Skeletal muscle satellite cell (primary cell): ENCODE data around the gene TDRD9.

Experiments
- H3K27me3 ChIP-seq: 2 replicates; pipeline ENCODE4 v1.7.0; 2013; ENCODE audit warnings: low read length; ENCODE audit not compliant: control insufficient read depth, insufficient read depth
- H3K36me3 ChIP-seq: 2 replicates; pipeline ENCODE4 v1.7.0; 2013; ENCODE audit warnings: mild to moderate bottlenecking, control low read depth, low read length; ENCODE audit not compliant: insufficient read depth
- H3K4me1 ChIP-seq: 2 replicates; pipeline ENCODE4 v1.7.0; 2013; ENCODE audit warnings: low read length; ENCODE audit not compliant: control insufficient read depth, insufficient read depth
- H3K4me2 ChIP-seq: 2 replicates; pipeline ENCODE4 v1.7.0; 2013; ENCODE audit warnings: mild to moderate bottlenecking, low read length
- H3K4me3 ChIP-seq: 2 replicates; pipeline ENCODE4 v1.7.0; 2013; ENCODE audit warnings: low read length
- H3K9ac ChIP-seq: 2 replicates; pipeline ENCODE4 v1.7.0; 2013; ENCODE audit warnings: mild to moderate bottlenecking, low read depth, low read length, moderate library complexity
- H3K9me3 ChIP-seq: replicated peaks from 2 replicates; pipeline ENCODE4 v1.7.0; 2013; ENCODE audit warnings: mild to moderate bottlenecking, control low read depth, low read length

Gene TDRD9

GRCh38 chr14:104019806-104020205 lies 91.5 kb downstream of the TDRD9 start:
- Histone ChIP-seq H3K36me3 (no peaks in the 10 kb centered on the region), H3K4me3 (no peak overlapping the region), H3K4me1 (no peaks in the 10 kb centered on the region), H3K27me3 (peaks cover 30% of the 10 kb centered on the region), H3K4me2 (no peak overlapping the region), H3K9me3 (no peaks in the 10 kb centered on the region), H3K9ac (no peak overlapping the region)

- Histone ChIP-seq H3K4me3 (no peak overlapping the region), H3K27me3 (peaks cover 25% of the 10 kb centered on the region), H3K9ac (no peak overlapping the region), H3K9me3 (no peaks in the 10 kb centered on the region), H3K4me2 (no peak overlapping the region), H3K4me1 (no peaks in the 10 kb centered on the region), H3K36me3 (no peaks in the 10 kb centered on the region)
Measured at GRCh38 chr14:104020471-104020870, 92.2 kb downstream of the TDRD9 start.

- peaks cover 7% of the 10 kb centered on the region for H3K27me3 ChIP-seq
- H3K9me3 ChIP-seq: no peaks in the 10 kb centered on the region
Measured at GRCh38 chr14:104023325-104024055, 95.2 kb downstream of the TDRD9 start.

GRCh38 chr14:104025534-104025933 lies 97.3 kb downstream of the TDRD9 start:
- Histone ChIP-seq H3K9ac (no peak overlapping the region), H3K36me3 (no peaks in the 10 kb centered on the region), H3K4me1 (no peaks in the 10 kb centered on the region), H3K4me2 (no peak overlapping the region), H3K9me3 (no peaks in the 10 kb centered on the region), H3K27me3 (peaks cover 3% of the 10 kb centered on the region), H3K4me3 (no peak overlapping the region)

More at GRCh38 chr14:104023325-104024055, 95.2 kb downstream of the TDRD9 start:
- Histone ChIP-seq H3K36me3 (no peaks in the 10 kb centered on the region), H3K4me2 (no peak overlapping the region), H3K4me1 (no peaks in the 10 kb centered on the region), H3K4me3 (no peak overlapping the region), H3K9ac (no peak overlapping the region)

GRCh38 chr14:104026024-104026423 lies 97.8 kb downstream of the TDRD9 start:
- Histone ChIP-seq H3K4me1 (no peaks in the 10 kb centered on the region), H3K9me3 (no peaks in the 10 kb centered on the region), H3K9ac (no peak overlapping the region), H3K27me3 (peaks cover 4% of the 10 kb centered on the region), H3K4me3 (no peak overlapping the region), H3K36me3 (no peaks in the 10 kb centered on the region), H3K4me2 (no peak overlapping the region)

GRCh38 chr14:104030958-104031357 lies 102.7 kb downstream of the TDRD9 start:
- Histone ChIP-seq H3K4me1 (no peaks in the 10 kb centered on the region), H3K9ac (no peak overlapping the region), H3K4me2 (no peak overlapping the region), H3K9me3 (no peaks in the 10 kb centered on the region), H3K4me3 (no peak overlapping the region), H3K36me3 (no peaks in the 10 kb centered on the region), H3K27me3 (peaks cover 25% of the 10 kb centered on the region)

- Histone ChIP-seq H3K9ac (no peak overlapping the region), H3K4me3 (no peak overlapping the region), H3K27me3 (peaks cover 27% of the 10 kb centered on the region), H3K4me1 (no peaks in the 10 kb centered on the region), H3K36me3 (no peaks in the 10 kb centered on the region), H3K4me2 (no peak overlapping the region), H3K9me3 (no peaks in the 10 kb centered on the region)
Measured at GRCh38 chr14:104031384-104031783, 103.1 kb downstream of the TDRD9 start.

GRCh38 chr14:104034976-104035699 lies 106.9 kb downstream of the TDRD9 start:
- Histone ChIP-seq H3K36me3 (no peaks in the 10 kb centered on the region), H3K27me3 (peaks cover 51% of the 10 kb centered on the region), H3K4me1 (no peaks in the 10 kb centered on the region), H3K4me3 (no peak overlapping the region), H3K4me2 (no peak overlapping the region), H3K9ac (no peak overlapping the region), H3K9me3 (no peaks in the 10 kb centered on the region)

- no peak overlapping the region for H3K4me3 ChIP-seq
- no peaks in the 10 kb centered on the region for H3K4me1 ChIP-seq
- no peaks in the 10 kb centered on the region for H3K36me3 ChIP-seq
- H3K27me3 ChIP-seq: peaks cover 58% of the 10 kb centered on the region
- no peak overlapping the region for H3K9ac ChIP-seq
- no peaks in the 10 kb centered on the region for H3K9me3 ChIP-seq
- no peak overlapping the region for H3K4me2 ChIP-seq
Measured at GRCh38 chr14:104036212-104036611, 108.0 kb downstream of the TDRD9 start.

- H3K4me2 ChIP-seq: no peak overlapping the region
- no peak overlapping the region for H3K4me3 ChIP-seq
- no peaks in the 10 kb centered on the region for H3K36me3 ChIP-seq
- H3K9ac ChIP-seq: no peak overlapping the region
- H3K4me1 ChIP-seq: no peaks in the 10 kb centered on the region
- peaks cover 64% of the 10 kb centered on the region for H3K27me3 ChIP-seq
- H3K9me3 ChIP-seq: no peaks in the 10 kb centered on the region
Measured at GRCh38 chr14:104037074-104037473, 108.8 kb downstream of the TDRD9 start.

GRCh38 chr14:104037903-104038302 lies 109.6 kb downstream of the TDRD9 start:
- Histone ChIP-seq H3K9me3 (no peaks in the 10 kb centered on the region), H3K4me1 (no peaks in the 10 kb centered on the region), H3K4me2 (no peak overlapping the region), H3K36me3 (no peaks in the 10 kb centered on the region), H3K27me3 (peaks cover 59% of the 10 kb centered on the region), H3K9ac (no peak overlapping the region), H3K4me3 (no peak overlapping the region)

- Histone ChIP-seq H3K9ac (no peak overlapping the region), H3K9me3 (no peaks in the 10 kb centered on the region), H3K4me1 (peaks cover 6% of the 10 kb centered on the region), H3K4me3 (no peak overlapping the region), H3K4me2 (no peak overlapping the region), H3K36me3 (no peaks in the 10 kb centered on the region), H3K27me3 (peaks cover 49% of the 10 kb centered on the region)
Measured at GRCh38 chr14:104039214-104039613, 111.0 kb downstream of the TDRD9 start.
